GM19372 (cell line): ENCODE measurements around the gene TFEB.

Experiments
- ATAC-seq: cut with Tn5 transposase; IDR thresholded peaks from one replicate; pipeline ENCODE4 v1.9.1; 2021; ENCODE audit warnings: mild to moderate bottlenecking, low read depth, moderate library complexity; ENCODE audit not compliant: unreplicated experiment

TFEB gene

GRCh38 chr6:41735427-41736185, at the start of gene TFEB:
TSS of gene TFEB (minus strand) at chr6:41735608. CDS start at chr6:41691213, 44,395 bp downstream.
- peak; percentile 50 for ATAC-seq

GRCh38 chr6:41784581-41785171, 49.3 kb upstream of the TFEB start:
- no peak for ATAC-seq

- no peak for ATAC-seq
Observed at GRCh38 chr6:41783106-41783780, 47.8 kb upstream of the TFEB start.

GRCh38 chr6:41781366-41781730, 45.9 kb upstream of the TFEB start:
- ATAC-seq = no peak

GRCh38 chr6:41780551-41781365, 45.4 kb upstream of the TFEB start, which contains the start of gene PRICKLE4:
TSS of gene PRICKLE4 (plus strand) at chr6:41780782. CDS start at chr6:41783474, 2,692 bp downstream.
- ATAC-seq = no peak

GRCh38 chr6:41779788-41780550, 44.6 kb upstream of the TFEB start, which contains the start of gene FRS3:
TSS of gene FRS3 (minus strand) at chr6:41779900. CDS start at chr6:41776987, 2,913 bp downstream.
- ATAC-seq = peak; percentile 96

GRCh38 chr6:41779336-41779735, 43.9 kb upstream of the TFEB start:
- ATAC-seq = no peak

- ATAC-seq = no peak
Observed at GRCh38 chr6:41778895-41779294, 43.5 kb upstream of the TFEB start.

- no peak for ATAC-seq
Observed at GRCh38 chr6:41777551-41778285, 42.3 kb upstream of the TFEB start.

GRCh38 chr6:41775293-41775882, 40.0 kb upstream of the TFEB start:
- ATAC-seq = no peak

- no peak for ATAC-seq
Observed at GRCh38 chr6:41774841-41775240, 39.4 kb upstream of the TFEB start.

- no peak for ATAC-seq
Observed at GRCh38 chr6:41771058-41771983, 35.9 kb upstream of the TFEB start.

GRCh38 chr6:41770381-41771057, 35.1 kb upstream of the TFEB start:
- no peak for ATAC-seq

- no peak for ATAC-seq
Observed at GRCh38 chr6:41769376-41769775, 34.0 kb upstream of the TFEB start.

- ATAC-seq = no peak
Observed at GRCh38 chr6:41768545-41769308, 33.3 kb upstream of the TFEB start.

- no peak for ATAC-seq
Observed at GRCh38 chr6:41767112-41767833, 31.9 kb upstream of the TFEB start.
